Subcutaneous abdominal adipose tissue (tissue), 5 donors: ENCODE data around the gene OR4C3.

Source experiments
- H3K27ac ChIP-seq: one replicate; pipeline ENCODE4 v1.7.0; 2013; ENCODE audit warnings: low read depth, mild to moderate bottlenecking, inconsistent platforms, low read length, moderate library complexity
- H3K27me3 ChIP-seq, 5 donors: one replicate each; pipeline ENCODE4 v1.7.0; 2013; ENCODE audit warnings: low read length in 5 of 5, inconsistent platforms in 1 of 5; ENCODE audit not compliant: control insufficient read depth in 5 of 5, insufficient read depth in 4 of 5
- H3K36me3 ChIP-seq, 5 donors: one replicate each; pipeline ENCODE4 v1.7.0; 2013; ENCODE audit warnings: low read length in 5 of 5; ENCODE audit not compliant: control insufficient read depth in 5 of 5, insufficient read depth in 5 of 5
- H3K4me1 ChIP-seq, 5 donors: one replicate each; pipeline ENCODE4 v1.7.0; 2013; ENCODE audit warnings: low read length in 5 of 5, mild to moderate bottlenecking in 3 of 5, moderate library complexity in 1 of 5; ENCODE audit not compliant: control insufficient read depth in 5 of 5, insufficient read depth in 5 of 5
- H3K4me3 ChIP-seq, 5 donors: one replicate each; pipeline ENCODE4 v1.7.0; 2013; ENCODE audit warnings: low read length in 5 of 5, low read depth in 1 of 5
- H3K9ac ChIP-seq, 5 donors: one replicate each; pipeline ENCODE4 v1.7.0; 2013; ENCODE audit warnings: low read length in 5 of 5, mild to moderate bottlenecking in 4 of 5, moderate library complexity in 3 of 5
- H3K9me3 ChIP-seq, 5 donors: one replicate each; pipeline ENCODE4 v1.7.0; 2013; ENCODE audit warnings: low read length in 5 of 5; ENCODE audit not compliant: control insufficient read depth in 5 of 5
- donor health status: healthy.
- donor health status: healthy.
- donor health status: healthy.
- donor health status: healthy.
- donor health status: healthy.

Gene OR4C3

GRCh38 chr11:48366365-48366764 lies 41.6 kb downstream of the OR4C3 start, which contains the start of gene OR4C5:
Gene OR4C5, minus strand, starts transcription at chr11:48366465. Its CDS starts 0 bp downstream, at chr11:48366465.
- Histone ChIP-seq H3K27me3 (no peaks in the 10 kb centered on the region), H3K4me1 (no peaks in the 10 kb centered on the region), H3K27ac (no peak within 1 kb of the TSS), H3K9ac (no peak within 1 kb of the TSS), H3K4me3 (no peak within 1 kb of the TSS), H3K9me3 (peaks cover 0 to 5% (median 0%) of the 10 kb centered on the region in 5 donors), H3K36me3 (no peaks in the 10 kb centered on the region)
